ENCODE data around the gene TMEM134. TPM values are rescaled to one million over a fixed set of nuclear protein-coding genes. Genes with fewer than 3 reads are reported as not detected.

TMEM134 gene
- total RNA-seq, 1 donor from 2014 or later, result 87.5 TPM

DNA sequence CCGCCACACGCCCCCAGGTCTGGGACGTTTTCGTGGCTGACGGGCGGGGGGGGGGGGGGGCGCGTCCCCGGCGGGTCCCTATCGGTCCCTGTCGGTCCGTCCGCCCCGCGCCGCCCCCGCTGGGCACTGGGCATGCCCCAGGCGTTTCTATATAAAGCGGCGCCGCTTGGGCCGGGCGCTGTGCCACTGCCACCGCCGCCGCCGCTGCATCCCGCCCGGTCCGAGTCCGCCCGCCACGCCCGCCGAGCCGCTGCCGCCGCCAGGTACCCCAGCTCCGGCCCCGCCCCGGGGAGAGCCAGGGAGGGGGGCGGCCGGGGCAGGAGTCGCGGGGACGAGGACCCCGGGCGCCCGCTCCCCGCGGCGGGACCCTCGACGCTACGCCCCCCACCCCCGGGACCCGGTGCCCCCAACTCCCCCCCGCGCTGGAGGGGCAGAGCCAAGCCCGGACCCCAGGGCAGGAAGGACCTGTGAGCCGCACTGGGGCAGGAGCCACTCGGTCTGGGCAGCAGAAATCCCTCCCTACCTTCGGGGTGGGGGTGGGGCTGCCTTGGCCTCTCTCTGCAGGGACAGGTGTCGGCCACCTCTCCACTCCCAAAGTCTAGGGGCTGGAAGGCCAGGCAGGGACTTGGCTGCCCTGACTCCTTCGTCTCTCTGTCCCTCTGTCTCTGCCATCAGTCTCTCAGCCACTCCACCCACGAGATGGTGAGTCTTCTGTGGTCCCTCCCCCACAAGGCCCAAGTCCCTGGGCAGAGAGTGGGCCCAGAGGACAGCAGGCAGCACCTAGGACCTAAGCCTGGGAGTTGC, 53.3 kb downstream of the TMEM134 start, which contains the start of gene CARNS1:
Gene CARNS1 (plus strand): TSS at position 178 of the 804 bp plus-strand sequence. CDS start 522 bp downstream, at position 700.
- H3K27ac ChIP-seq (replicated peaks), result peak within 1 kb of the TSS; percentile 92
- intact Hi-C loops (cut with micrococcal nuclease), result no loop called here

DNA sequence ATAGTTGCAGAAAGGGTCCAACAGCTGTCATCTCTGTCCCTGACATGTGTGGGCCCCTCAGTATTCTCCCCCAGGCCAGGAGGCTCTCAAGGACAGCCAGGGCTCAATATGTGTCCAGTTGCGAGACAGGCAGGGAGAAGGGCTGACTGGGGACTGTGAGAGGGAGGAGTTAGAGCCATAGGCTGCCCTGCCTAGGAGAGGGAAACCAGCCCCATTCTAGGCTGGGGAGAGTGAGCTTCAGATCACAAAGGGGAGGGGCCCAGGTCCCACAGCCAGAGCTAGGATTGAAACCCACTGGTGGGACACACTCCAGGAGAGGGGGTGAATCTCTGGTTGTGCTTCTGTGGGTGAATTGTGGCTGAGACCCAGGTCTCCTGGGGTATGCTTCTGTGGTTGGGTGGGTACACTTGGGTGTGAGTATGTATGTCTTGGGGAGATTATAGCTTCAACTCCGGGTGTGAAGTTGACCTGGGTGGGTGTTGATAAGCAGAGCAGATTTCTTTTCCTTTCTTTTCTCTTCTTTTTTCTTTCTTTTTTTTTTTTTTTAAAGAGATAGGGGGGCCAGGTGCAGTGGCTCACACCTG, 55.7 kb downstream of the TMEM134 start:
- TF ChIP-seq, protein P1, sequence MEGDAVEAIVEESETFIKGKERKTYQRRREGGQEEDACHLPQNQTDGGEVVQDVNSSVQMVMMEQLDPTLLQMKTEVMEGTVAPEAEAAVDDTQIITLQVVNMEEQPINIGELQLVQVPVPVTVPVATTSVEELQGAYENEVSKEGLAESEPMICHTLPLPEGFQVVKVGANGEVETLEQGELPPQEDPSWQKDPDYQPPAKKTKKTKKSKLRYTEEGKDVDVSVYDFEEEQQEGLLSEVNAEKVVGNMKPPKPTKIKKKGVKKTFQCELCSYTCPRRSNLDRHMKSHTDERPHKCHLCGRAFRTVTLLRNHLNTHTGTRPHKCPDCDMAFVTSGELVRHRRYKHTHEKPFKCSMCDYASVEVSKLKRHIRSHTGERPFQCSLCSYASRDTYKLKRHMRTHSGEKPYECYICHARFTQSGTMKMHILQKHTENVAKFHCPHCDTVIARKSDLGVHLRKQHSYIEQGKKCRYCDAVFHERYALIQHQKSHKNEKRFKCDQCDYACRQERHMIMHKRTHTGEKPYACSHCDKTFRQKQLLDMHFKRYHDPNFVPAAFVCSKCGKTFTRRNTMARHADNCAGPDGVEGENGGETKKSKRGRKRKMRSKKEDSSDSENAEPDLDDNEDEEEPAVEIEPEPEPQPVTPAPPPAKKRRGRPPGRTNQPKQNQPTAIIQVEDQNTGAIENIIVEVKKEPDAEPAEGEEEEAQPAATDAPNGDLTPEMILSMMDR (IDR thresholded peaks at IDR 0.05; ENCODE audit: borderline replicate concordance), result no peak
- Histone ChIP-seq H3K4me1 (peaks cover 36% of the 10 kb centered on the region), H3K36me3 (no peaks in the 10 kb centered on the region), H3K27me3 (ENCODE audit: low read depth) (peaks cover 70% of the 10 kb centered on the region), H3K27ac (replicated peaks) (no peak overlapping the region), H3K4me3 (no peak overlapping the region), H3K9me3 (replicated peaks) (no peaks in the 10 kb centered on the region)
- no peak for DNase-seq
- intact Hi-C loops (cut with micrococcal nuclease), result no loop called here

More for the DNA sequence above, 53.3 kb downstream of the TMEM134 start, which contains the start of gene CARNS1:
- peaks cover 58% of the 10 kb centered on the region for H3K4me1 ChIP-seq
- TF ChIP-seq, protein P1 (IDR thresholded peaks at IDR 0.05; ENCODE audit: borderline replicate concordance), result no peak
- H3K27me3 ChIP-seq (ENCODE audit: low read depth), result peaks cover 50% of the 10 kb centered on the region
- DNase-seq, result no peak
- no peaks in the 10 kb centered on the region for H3K9me3 ChIP-seq (replicated peaks)
- no peaks in the 10 kb centered on the region for H3K36me3 ChIP-seq
- peak within 1 kb of the TSS; percentile 60 for H3K4me3 ChIP-seq

DNA sequence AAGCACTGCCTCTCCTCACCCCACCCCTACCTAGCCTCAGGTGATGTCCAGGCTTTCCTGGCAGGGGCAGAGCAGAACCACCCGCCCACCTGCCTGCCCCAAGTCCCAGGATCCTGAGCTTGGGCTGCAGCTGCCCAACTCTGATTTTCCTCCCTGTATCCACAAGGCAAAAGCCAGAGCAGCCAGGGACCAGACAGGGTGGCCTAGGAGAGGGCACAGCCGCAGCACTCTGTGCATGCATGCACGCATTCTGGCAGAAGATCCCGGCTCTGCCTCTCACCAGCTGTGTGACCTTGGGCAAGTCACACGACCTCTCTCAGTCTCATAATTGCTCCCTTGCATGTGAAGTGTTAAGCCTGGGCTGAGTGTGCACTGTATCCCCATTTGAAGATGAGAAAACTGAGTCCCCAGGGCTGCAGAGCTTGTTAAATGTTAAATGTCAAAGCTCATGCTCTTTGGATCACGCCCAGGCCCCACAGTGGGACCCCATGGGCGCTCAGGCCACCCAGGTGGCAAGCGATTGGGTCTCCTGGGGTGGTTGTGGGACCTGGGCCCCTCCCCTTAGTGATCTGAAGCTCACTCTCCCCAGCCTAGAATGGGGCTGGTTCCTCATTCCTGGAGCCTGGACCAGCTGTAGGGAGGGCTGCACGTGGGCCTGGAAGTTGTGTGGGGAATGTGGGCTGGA, 56.4 kb downstream of the TMEM134 start:
- Histone ChIP-seq H3K27ac (replicated peaks) (no peak overlapping the region), H3K36me3 (no peaks in the 10 kb centered on the region), H3K4me1 (peaks cover 29% of the 10 kb centered on the region), H3K27me3 (ENCODE audit: low read depth) (peaks cover 76% of the 10 kb centered on the region), H3K4me3 (no peak overlapping the region), H3K9me3 (replicated peaks) (no peaks in the 10 kb centered on the region)
- intact Hi-C loops (cut with micrococcal nuclease), result no loop called here
- TF ChIP-seq, protein P1 (IDR thresholded peaks at IDR 0.05; ENCODE audit: borderline replicate concordance), result no peak
- DNase-seq, result no peak

DNA sequence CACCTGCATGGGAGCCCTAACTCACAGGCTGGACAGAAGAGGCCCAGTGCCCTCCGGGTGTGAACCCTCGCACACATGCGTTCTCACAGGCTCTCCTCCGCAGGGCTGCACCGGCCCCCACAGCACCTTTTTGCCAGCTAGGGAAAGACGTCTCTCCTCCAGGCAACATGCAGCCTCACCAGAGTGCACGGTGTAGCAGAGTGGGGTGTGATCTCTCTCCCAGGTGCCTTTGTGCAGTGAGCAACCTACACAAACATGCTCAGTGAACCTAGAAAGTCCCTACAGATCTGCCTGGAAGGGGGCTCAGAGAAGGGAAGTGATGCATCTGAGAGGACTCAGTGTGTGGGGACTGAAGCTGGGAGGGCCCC, 57.3 kb downstream of the TMEM134 start:
- intact Hi-C loops (cut with micrococcal nuclease), result no loop called here
- Histone ChIP-seq H3K4me1 (peaks cover 26% of the 10 kb centered on the region), H3K27ac (replicated peaks) (no peak overlapping the region), H3K36me3 (no peaks in the 10 kb centered on the region), H3K27me3 (ENCODE audit: low read depth) (peaks cover 76% of the 10 kb centered on the region), H3K4me3 (no peak overlapping the region), H3K9me3 (replicated peaks) (no peaks in the 10 kb centered on the region)
- no peak for DNase-seq
- TF ChIP-seq, protein P1 (IDR thresholded peaks at IDR 0.05; ENCODE audit: borderline replicate concordance), result no peak

Small RNA genes within 50 kb of the gene (microRNA-seq; reads per million reads assigned to microRNA genes)
- not detected for gene MIR6752

Other genes starting within 250 kb of the TMEM134 start
- gene GRK2, start 202.8 kb downstream of the TMEM134 start, total RNA-seq, result 53.8 TPM
- gene ANKRD13D, start 179.9 kb downstream of the TMEM134 start, total RNA-seq, result 11.8 TPM
- 14.9 TPM for gene SSH3, start 165.7 kb downstream of the TMEM134 start, total RNA-seq
- gene POLD4, start 115.7 kb downstream of the TMEM134 start, total RNA-seq, result 47.0 TPM
- gene CLCF1, start 95.7 kb downstream of the TMEM134 start, total RNA-seq, result 0.82 TPM
- gene RAD9A, start 77.3 kb downstream of the TMEM134 start, total RNA-seq, result 7.0 TPM
- gene PPP1CA, start 67.4 kb downstream of the TMEM134 start, total RNA-seq, result 86.0 TPM
- 1.0 TPM for gene TBC1D10C, start 65.2 kb downstream of the TMEM134 start, total RNA-seq
- gene CARNS1, start 53.6 kb downstream of the TMEM134 start, total RNA-seq, result 14.5 TPM
- gene RPS6KB2, start 40.8 kb downstream of the TMEM134 start, total RNA-seq, result 21.3 TPM
- gene PTPRCAP, start 31.6 kb downstream of the TMEM134 start, total RNA-seq, result 0.60 TPM
- gene CORO1B, start 25.8 kb downstream of the TMEM134 start, total RNA-seq, result 25.5 TPM
- gene GPR152, start 16.5 kb downstream of the TMEM134 start, total RNA-seq, result not detected
- gene CABP4, start 13.9 kb downstream of the TMEM134 start, total RNA-seq, result 1.4 TPM
- 55.3 TPM for gene AIP, start 13.8 kb upstream of the TMEM134 start, total RNA-seq
- 36.6 TPM for gene PITPNM1, start 36.1 kb upstream of the TMEM134 start, total RNA-seq
- gene CDK2AP2, start 38.9 kb upstream of the TMEM134 start, total RNA-seq, result 66.1 TPM
- not detected for gene CABP2, start 54.2 kb upstream of the TMEM134 start, total RNA-seq
- gene GSTP1, start 114.6 kb upstream of the TMEM134 start, total RNA-seq, result 313 TPM
- gene NDUFV1, start 137.7 kb upstream of the TMEM134 start, total RNA-seq, result 640 TPM
- gene NUDT8, start 160.7 kb upstream of the TMEM134 start, total RNA-seq, result 102 TPM
- 0.14 TPM for gene TBX10, start 170.5 kb upstream of the TMEM134 start, total RNA-seq
- not detected for gene ACY3, start 181.5 kb upstream of the TMEM134 start, total RNA-seq
- gene ALDH3B2, start 205.4 kb upstream of the TMEM134 start, total RNA-seq, result not detected